Measurements from ENCODE around the gene TMEM255B.

The TMEM255B gene

GRCh38 chr13:113730258-113730691 lies 28.8 kb upstream of the TMEM255B start:
- no peaks in the 10 kb centered on the region for H3K27me3 ChIP-seq (ENCODE audit: insufficient read depth, low read length, poor library complexity)
- no CpG with 5 or more reads among the region's 21 CpGs for WGBS (ENCODE audit: extremely low coverage, insufficient coverage, low lambda C conversion rate)

DNA sequence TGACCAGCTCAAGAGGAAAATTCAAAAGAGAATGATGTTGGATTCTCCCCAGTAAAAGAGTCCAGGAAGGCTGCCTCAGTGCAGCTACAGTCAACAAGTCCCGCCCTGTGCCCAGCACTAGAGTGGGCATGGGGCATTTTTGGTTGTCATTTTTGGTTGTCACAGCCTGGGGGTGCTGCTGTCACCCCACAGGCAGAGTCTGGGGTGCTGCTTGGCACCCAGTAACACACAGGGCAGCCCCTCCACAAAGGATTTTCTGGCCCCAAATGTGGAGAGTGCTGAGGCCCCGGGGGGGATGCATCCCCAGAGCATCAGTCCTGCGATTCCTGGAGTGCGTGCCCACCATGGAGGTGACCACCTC lies 28.2 kb upstream of the TMEM255B start:
- H3K79me1 ChIP-seq (ENCODE audit: low read length) = no peaks in the 10 kb centered on the region
- no peak overlapping the region for H2BK5ac ChIP-seq (ENCODE audit: low read length)
- H3K4me1 ChIP-seq (ENCODE audit: control insufficient read depth, low read depth, low read length) = no peaks in the 10 kb centered on the region
- H2AK5ac ChIP-seq (ENCODE audit: low read length) = no peak overlapping the region
- no peak overlapping the region for H2BK15ac ChIP-seq (replicated peaks; ENCODE audit: low read depth)
- no peaks in the 10 kb centered on the region for H3K36me3 ChIP-seq (ENCODE audit: control insufficient read depth, insufficient read depth, low read length)
- no peak overlapping the region for H2BK120ac ChIP-seq (ENCODE audit: low read depth, low read length)
- no peak overlapping the region for H4K5ac ChIP-seq (ENCODE audit: low read length)
- no peak overlapping the region for H3K18ac ChIP-seq (ENCODE audit: low read length)
- DNase-seq = no peak
- H3K27me3 ChIP-seq (ENCODE audit: insufficient read depth, low read length, poor library complexity) = no peaks in the 10 kb centered on the region
- no peaks in the 10 kb centered on the region for H3K79me2 ChIP-seq (ENCODE audit: control insufficient read depth, insufficient read depth, low read length)
- no peak overlapping the region for H3K9ac ChIP-seq (ENCODE audit: low read length)
- H3K4ac ChIP-seq (ENCODE audit: low read depth, low read length) = no peak overlapping the region
- H3K27ac ChIP-seq (ENCODE audit: low read depth, low read length) = no peak overlapping the region
- no peak overlapping the region for H3K4me2 ChIP-seq (ENCODE audit: low read length)
- no CpG with 5 or more reads among the region's 4 CpGs for WGBS (ENCODE audit: extremely low coverage, insufficient coverage, low lambda C conversion rate)
- no peak overlapping the region for H3K56ac ChIP-seq (ENCODE audit: low read length)
- no peak overlapping the region for H3K4me3 ChIP-seq (ENCODE audit: low read length)
- no peak overlapping the region for H4K8ac ChIP-seq (ENCODE audit: low read depth, low read length)
- H3K23ac ChIP-seq (ENCODE audit: low read length) = no peak overlapping the region

More at GRCh38 chr13:113730258-113730691, 28.8 kb upstream of the TMEM255B start:
- Histone ChIP-seq H3K4ac (ENCODE audit: low read depth, low read length) (no peak overlapping the region), H2AK5ac (ENCODE audit: low read length) (no peak overlapping the region), H3K36me3 (ENCODE audit: control insufficient read depth, insufficient read depth, low read length) (no peaks in the 10 kb centered on the region), H3K18ac (ENCODE audit: low read length) (no peak overlapping the region), H4K5ac (ENCODE audit: low read length) (no peak overlapping the region), H3K56ac (ENCODE audit: low read length) (no peak overlapping the region), H3K4me1 (ENCODE audit: control insufficient read depth, low read depth, low read length) (no peaks in the 10 kb centered on the region), H3K23ac (ENCODE audit: low read length) (no peak overlapping the region), H2BK120ac (ENCODE audit: low read depth, low read length) (no peak overlapping the region), H3K79me1 (ENCODE audit: low read length) (no peaks in the 10 kb centered on the region), H3K4me3 (ENCODE audit: low read length) (no peak overlapping the region), H3K9ac (ENCODE audit: low read length) (no peak overlapping the region), H2BK5ac (ENCODE audit: low read length) (no peak overlapping the region), H3K79me2 (ENCODE audit: control insufficient read depth, insufficient read depth, low read length) (no peaks in the 10 kb centered on the region), H3K27ac (ENCODE audit: low read depth, low read length) (no peak overlapping the region), H4K8ac (ENCODE audit: low read depth, low read length) (no peak overlapping the region), H2BK15ac (replicated peaks; ENCODE audit: low read depth) (no peak overlapping the region), H3K4me2 (ENCODE audit: low read length) (no peak overlapping the region)
- no peak for DNase-seq

GRCh38 chr13:113731192-113732175 lies 27.5 kb upstream of the TMEM255B start:
- Histone ChIP-seq H3K4me2 (ENCODE audit: low read length) (no peak overlapping the region), H3K4me3 (ENCODE audit: low read length) (no peak overlapping the region), H3K4me1 (ENCODE audit: control insufficient read depth, low read depth, low read length) (no peaks in the 10 kb centered on the region), H3K9ac (ENCODE audit: low read length) (no peak overlapping the region), H2BK15ac (replicated peaks; ENCODE audit: low read depth) (no peak overlapping the region), H3K27me3 (ENCODE audit: insufficient read depth, low read length, poor library complexity) (no peaks in the 10 kb centered on the region), H4K5ac (ENCODE audit: low read length) (no peak overlapping the region), H3K79me2 (ENCODE audit: control insufficient read depth, insufficient read depth, low read length) (no peaks in the 10 kb centered on the region), H4K8ac (ENCODE audit: low read depth, low read length) (no peak overlapping the region), H2BK120ac (ENCODE audit: low read depth, low read length) (no peak overlapping the region), H3K18ac (ENCODE audit: low read length) (no peak overlapping the region), H3K23ac (ENCODE audit: low read length) (no peak overlapping the region), H3K27ac (ENCODE audit: low read depth, low read length) (no peak overlapping the region), H2BK5ac (ENCODE audit: low read length) (no peak overlapping the region), H3K4ac (ENCODE audit: low read depth, low read length) (no peak overlapping the region), H2AK5ac (ENCODE audit: low read length) (no peak overlapping the region), H3K79me1 (ENCODE audit: low read length) (no peaks in the 10 kb centered on the region), H3K56ac (ENCODE audit: low read length) (no peak overlapping the region), H3K36me3 (ENCODE audit: control insufficient read depth, insufficient read depth, low read length) (no peaks in the 10 kb centered on the region)
- no peak for DNase-seq
- WGBS (ENCODE audit: extremely low coverage, insufficient coverage, low lambda C conversion rate) = no CpG with 5 or more reads among the region's 32 CpGs

- no peak overlapping the region for H4K5ac ChIP-seq (ENCODE audit: low read length)
- H3K4ac ChIP-seq (ENCODE audit: low read depth, low read length) = no peak overlapping the region
- no peak overlapping the region for H3K27ac ChIP-seq (ENCODE audit: low read depth, low read length)
- H2BK120ac ChIP-seq (ENCODE audit: low read depth, low read length) = no peak overlapping the region
- H3K56ac ChIP-seq (ENCODE audit: low read length) = no peak overlapping the region
- H2AK5ac ChIP-seq (ENCODE audit: low read length) = no peak overlapping the region
- H3K36me3 ChIP-seq (ENCODE audit: control insufficient read depth, insufficient read depth, low read length) = no peaks in the 10 kb centered on the region
- H3K9ac ChIP-seq (ENCODE audit: low read length) = no peak overlapping the region
- H3K23ac ChIP-seq (ENCODE audit: low read length) = no peak overlapping the region
- no peaks in the 10 kb centered on the region for H3K4me1 ChIP-seq (ENCODE audit: control insufficient read depth, low read depth, low read length)
- no peak overlapping the region for H3K4me2 ChIP-seq (ENCODE audit: low read length)
- no peaks in the 10 kb centered on the region for H3K79me2 ChIP-seq (ENCODE audit: control insufficient read depth, insufficient read depth, low read length)
- no peak overlapping the region for H3K18ac ChIP-seq (ENCODE audit: low read length)
- no peak overlapping the region for H4K8ac ChIP-seq (ENCODE audit: low read depth, low read length)
- H3K27me3 ChIP-seq (ENCODE audit: insufficient read depth, low read length, poor library complexity) = no peaks in the 10 kb centered on the region
- no peaks in the 10 kb centered on the region for H3K79me1 ChIP-seq (ENCODE audit: low read length)
- no peak overlapping the region for H3K4me3 ChIP-seq (ENCODE audit: low read length)
- WGBS (ENCODE audit: extremely low coverage, insufficient coverage, low lambda C conversion rate) = no CpG with 5 or more reads among the region's 29 CpGs
- no peak for DNase-seq
- no peak overlapping the region for H2BK5ac ChIP-seq (ENCODE audit: low read length)
- no peak overlapping the region for H2BK15ac ChIP-seq (replicated peaks; ENCODE audit: low read depth)
Observed at GRCh38 chr13:113732176-113732960, 26.7 kb upstream of the TMEM255B start.

GRCh38 chr13:113732961-113733950 lies 25.8 kb upstream of the TMEM255B start:
- no CpG with 5 or more reads among the region's 55 CpGs for WGBS (ENCODE audit: extremely low coverage, insufficient coverage, low lambda C conversion rate)

More at GRCh38 chr13:113732961-113733950, 25.8 kb upstream of the TMEM255B start:
- no peak overlapping the region for H2BK120ac ChIP-seq (ENCODE audit: low read depth, low read length)
- H3K4me2 ChIP-seq (ENCODE audit: low read length) = no peak overlapping the region
- H3K36me3 ChIP-seq (ENCODE audit: control insufficient read depth, insufficient read depth, low read length) = no peaks in the 10 kb centered on the region
- H2BK15ac ChIP-seq (replicated peaks; ENCODE audit: low read depth) = no peak overlapping the region
- H4K8ac ChIP-seq (ENCODE audit: low read depth, low read length) = no peak overlapping the region
- no peaks in the 10 kb centered on the region for H3K79me1 ChIP-seq (ENCODE audit: low read length)
- no peak overlapping the region for H3K23ac ChIP-seq (ENCODE audit: low read length)
- H4K5ac ChIP-seq (ENCODE audit: low read length) = no peak overlapping the region
- H3K4ac ChIP-seq (ENCODE audit: low read depth, low read length) = no peak overlapping the region
- no peak overlapping the region for H3K9ac ChIP-seq (ENCODE audit: low read length)
- H3K56ac ChIP-seq (ENCODE audit: low read length) = no peak overlapping the region
- H3K27ac ChIP-seq (ENCODE audit: low read depth, low read length) = no peak overlapping the region
- H3K18ac ChIP-seq (ENCODE audit: low read length) = no peak overlapping the region
- no peak overlapping the region for H2BK5ac ChIP-seq (ENCODE audit: low read length)
- H3K79me2 ChIP-seq (ENCODE audit: control insufficient read depth, insufficient read depth, low read length) = no peaks in the 10 kb centered on the region
- H3K4me3 ChIP-seq (ENCODE audit: low read length) = no peak overlapping the region
- no peaks in the 10 kb centered on the region for H3K4me1 ChIP-seq (ENCODE audit: control insufficient read depth, low read depth, low read length)
- no peak for DNase-seq
- H2AK5ac ChIP-seq (ENCODE audit: low read length) = no peak overlapping the region
- H3K27me3 ChIP-seq (ENCODE audit: insufficient read depth, low read length, poor library complexity) = no peaks in the 10 kb centered on the region
